Panc1 (cell line): ENCODE data around the gene ZRANB3. TPM values are rescaled to one million over a fixed set of nuclear protein-coding genes. Genes with fewer than 3 reads are reported as not detected.
"Not testable (repeated sequence)": the region's sequence is repeated elsewhere in the genome, so short reads cannot be mapped to it uniquely, and the experiment has no call there.

ENCODE experiments used
- ATAC-seq: fragments of 200-7000 bp; cut with Tn5 transposase; 2 replicates; pipeline ENCODE4 v1.9.1; 2020; ENCODE audit warnings: mild to moderate bottlenecking, moderate library complexity
- BruUV-seq: library from RNA; stranded (reverse); fragments of 400-500 nt; replicated peaks from 2 replicates; lab custom pipeline; 2021; lab: Mats Ljungman, UMichigan
- CTCF ChIA-PET: fragments of 300-600 bp; sonication (Branson Sonifier 250); formaldehyde crosslinking; loops from one replicate; lab custom pipeline; 2022; ENCODE audit warnings: antibody characterized with exemption; lab: Charles Lee
- POLR2A ChIA-PET: fragments of 300-600 bp; sonication (Branson Sonifier 250); formaldehyde crosslinking; loops from one replicate; lab custom pipeline; 2022; ENCODE audit warnings: antibody characterized with exemption; lab: Charles Lee
- DNase-seq: peaks from one replicate; pipeline ENCODE4 v3.0.0-alpha.2; 2010; ENCODE audit warnings: low read depth, low spot score
- H3K27ac ChIP-seq: 2 replicates; pipeline ENCODE4 v1.5.1; 2011; ENCODE audit warnings: mild to moderate bottlenecking, low read length, inconsistent platforms
- H3K27me3 ChIP-seq: fragments of 200-500 bp; sonication (Bioruptor generic); 2 replicates; pipeline ENCODE4 v1.6.0; 2014; ENCODE audit warnings: low read length, inconsistent platforms; ENCODE audit not compliant: control insufficient read depth, insufficient read depth
- H3K36me3 ChIP-seq: fragments of 200-500 bp; sonication (Bioruptor generic); 2 replicates; pipeline ENCODE4 v1.5.1; 2014; ENCODE audit warnings: inconsistent platforms, mild to moderate bottlenecking, low read length, moderate library complexity; ENCODE audit not compliant: control insufficient read depth, insufficient read depth
- H3K4me1 ChIP-seq: 2 replicates; pipeline ENCODE4 v1.5.1; 2011; ENCODE audit warnings: inconsistent platforms, mild to moderate bottlenecking, low read length, moderate library complexity; ENCODE audit not compliant: control insufficient read depth, insufficient read depth
- H3K4me3 ChIP-seq, 2 experiments: 2 replicates each; pipeline ENCODE4 v1.5.1; 2011 to 2012; ENCODE audit warnings: low read depth in 2 of 2, low read length in 2 of 2, mild to moderate bottlenecking in 2 of 2, inconsistent platforms in 1 of 2, moderate library complexity in 1 of 2
- H3K9me3 ChIP-seq: fragments of 200-500 bp; sonication (Bioruptor generic); 2 replicates; pipeline ENCODE4 v1.5.1; 2014; ENCODE audit warnings: low read depth, mild to moderate bottlenecking, inconsistent platforms, low read length, moderate library complexity; ENCODE audit not compliant: control insufficient read depth, insufficient read depth
- CTCF ChIP-seq: fragments of 450-650 bp; IDR thresholded peaks from 2 replicates; pipeline ENCODE4 v1.5.1; 2017; ENCODE audit warnings: mild to moderate bottlenecking
- POLR2AphosphoS5 ChIP-seq: IDR thresholded peaks from 2 replicates; pipeline ENCODE4 v1.6.1; 2012; ENCODE audit warnings: mild to moderate bottlenecking, low read depth, low read length, moderate library complexity
- REST ChIP-seq, 2 experiments: IDR thresholded peaks; 2 replicates each; pipeline ENCODE4 v1.6.1; 2011 to 2012; ENCODE audit warnings: low read depth in 2 of 2, control low read depth in 1 of 2, low read length in 1 of 2, mild to moderate bottlenecking in 1 of 2, moderate library complexity in 1 of 2; ENCODE audit not compliant: insufficient read depth in 1 of 2
- SIN3A ChIP-seq: IDR thresholded peaks from 2 replicates; pipeline ENCODE4 v1.6.1; 2012; ENCODE audit warnings: low read depth, mild to moderate bottlenecking, low read length, moderate library complexity, borderline replicate concordance; ENCODE audit not compliant: insufficient read depth
- TCF7L2 ChIP-seq: IDR thresholded peaks from 2 replicates; pipeline ENCODE4 v1.6.1; 2011; ENCODE audit warnings: mild to moderate bottlenecking, low read depth, low read length, inconsistent platforms
- in situ Hi-C: cut with HindIII; loops from 2 replicates; pipeline ENCODE4 v1.10.0; 2016; ENCODE audit warnings: low sequenced_read_pairs, low pct_unique_long_range_greater_than_20kb
- intact Hi-C: fragments of 100-400 bp; cut with micrococcal nuclease; formaldehyde crosslinking; loops from one replicate; pipeline ENCODE4 v1.10.0; 2022; ENCODE audit not compliant: unreplicated experiment
- total RNA-seq: library from RNA; stranded (reverse); gene quantifications from one replicate; pipeline ENCODE4 v1.2.1, GENCODE V29; 2021; ENCODE audit not compliant: unreplicated experiment

The ZRANB3 gene
- total RNA-seq, 1 experiment from 2014 or later: 11.7 TPM

GRCh38 chr2:135091681-135092080 lies 439.3 kb downstream of the ZRANB3 start:
- H3K36me3 ChIP-seq: peaks cover 8% of the 10 kb centered on the region
- intact Hi-C loops: no loop called here
- H3K27me3 ChIP-seq: no peaks in the 10 kb centered on the region
- in situ Hi-C loops: no loop called here
- CTCF ChIA-PET: no interaction called here
- ATAC-seq (no peak), DNase-seq (no peak)
- H3K4me3 ChIP-seq: no peak overlapping the region
- H3K4me1 ChIP-seq: no peaks in the 10 kb centered on the region
- H3K9me3 ChIP-seq: no peaks in the 10 kb centered on the region
- POLR2A ChIA-PET: no interaction called here
- TF ChIP-seq POLR2AphosphoS5 (no peak), REST (IDR thresholded peaks at IDR 0.05; ENCODE audit: insufficient read depth in 1 of 2, low read depth in 2 of 2, low read length in 1 of 2) (no peak), CTCF (no peak), TCF7L2 (no peak), SIN3A (no peak)
- no TSS peak for BruUV-seq
- H3K27ac ChIP-seq: no peak overlapping the region

- in situ Hi-C loops, BruUV-seq, H3K27me3 ChIP-seq, DNase-seq, H3K4me1 ChIP-seq, intact Hi-C loops, H3K4me3 ChIP-seq, ATAC-seq, CTCF ChIA-PET, H3K36me3 ChIP-seq, H3K9me3 ChIP-seq, POLR2A ChIA-PET, H3K27ac ChIP-seq: not testable (repeated sequence)
These were observed 441.4 kb downstream of the ZRANB3 start for GRCh38 chr2:135089597-135089996.

Other genes starting within 250 kb of the ZRANB3 start
- gene R3HDM1, start 266 bp upstream of the ZRANB3 start, total RNA-seq: 62.6 TPM
- 83.7 TPM for gene UBXN4, start 210.6 kb upstream of the ZRANB3 start, total RNA-seq